H9 (cell line): ENCODE data around the gene TOP1. TPM values are rescaled to one million over a fixed set of nuclear protein-coding genes. Genes with fewer than 3 reads are reported as not detected.

Experiments
- DNase-seq: peaks from one replicate; pipeline ENCODE4 v3.0.0-alpha.2; 2017
- H2AFZ ChIP-seq: one replicate; pipeline ENCODE4 v1.6.1; 2013; ENCODE audit warnings: mild to moderate bottlenecking, low read length, control low read depth, moderate library complexity
- H2AK5ac ChIP-seq: 2 replicates; pipeline ENCODE4 v1.6.1; 2013; ENCODE audit warnings: low read length, control low read depth, mixed read lengths; ENCODE audit not compliant: insufficient read length
- H2BK120ac ChIP-seq: one replicate; pipeline ENCODE4 v1.6.1; 2013; ENCODE audit warnings: low read depth, mild to moderate bottlenecking, low read length, control low read depth, inconsistent platforms; ENCODE audit not compliant: poor library complexity, severe bottlenecking
- H2BK12ac ChIP-seq: 2 replicates; pipeline ENCODE4 v1.6.1; 2013; ENCODE audit warnings: low read length, control low read depth, mixed read lengths, low read depth; ENCODE audit not compliant: insufficient read length
- H2BK15ac ChIP-seq: 2 replicates; pipeline ENCODE4 v1.6.1; 2013; ENCODE audit warnings: low read depth, low read length, control low read depth
- H2BK20ac ChIP-seq: one replicate; pipeline ENCODE4 v1.6.1; 2013; ENCODE audit warnings: low read depth, mild to moderate bottlenecking, low read length, control low read depth, inconsistent platforms; ENCODE audit not compliant: poor library complexity, severe bottlenecking
- H2BK5ac ChIP-seq: 2 replicates; pipeline ENCODE4 v1.6.1; 2013; ENCODE audit warnings: low read length, control low read depth, mixed read lengths; ENCODE audit not compliant: insufficient read length
- H3K14ac ChIP-seq: 2 replicates; pipeline ENCODE4 v1.6.1; 2013; ENCODE audit warnings: low read length, control low read depth; ENCODE audit not compliant: insufficient read depth
- H3K18ac ChIP-seq: 2 replicates; pipeline ENCODE4 v1.6.1; 2013; ENCODE audit warnings: low read depth, mild to moderate bottlenecking, mixed read lengths, low read length, control low read depth; ENCODE audit not compliant: insufficient read length
- H3K23ac ChIP-seq: 2 replicates; pipeline ENCODE4 v1.6.1; 2013; ENCODE audit warnings: low read length, control low read depth, mixed read lengths, low read depth; ENCODE audit not compliant: insufficient read length
- H3K23me2 ChIP-seq: 2 replicates; pipeline ENCODE4 v1.6.1; 2013; ENCODE audit warnings: low read depth, mild to moderate bottlenecking, mixed read lengths, low read length, control low read depth; ENCODE audit not compliant: insufficient read length, poor library complexity, severe bottlenecking
- H3K27ac ChIP-seq: 2 replicates; pipeline ENCODE4 v1.5.1; 2013; ENCODE audit warnings: low read length, control low read depth, mixed read lengths, low read depth; ENCODE audit not compliant: insufficient read length
- H3K27me3 ChIP-seq: 2 replicates; pipeline ENCODE4 v1.6.1; 2013; ENCODE audit warnings: low read length, control low read depth, inconsistent platforms; ENCODE audit not compliant: insufficient read depth
- H3K4ac ChIP-seq: 2 replicates; pipeline ENCODE4 v1.6.1; 2013; ENCODE audit warnings: low read depth, mild to moderate bottlenecking, control low read depth, inconsistent platforms, low read length, moderate library complexity
- H3K4me1 ChIP-seq: 2 replicates; pipeline ENCODE4 v1.6.1; 2013; ENCODE audit warnings: low read length, control low read depth, inconsistent platforms; ENCODE audit not compliant: insufficient read depth
- H3K4me2 ChIP-seq: 2 replicates; pipeline ENCODE4 v1.6.1; 2013; ENCODE audit warnings: low read length, control low read depth, mixed read lengths; ENCODE audit not compliant: insufficient read length, insufficient read depth
- H3K56ac ChIP-seq: 2 replicates; pipeline ENCODE4 v1.6.1; 2013; ENCODE audit warnings: low read depth, mild to moderate bottlenecking, mixed read lengths, low read length, control low read depth; ENCODE audit not compliant: insufficient read length
- H3K79me1 ChIP-seq: 2 replicates; pipeline ENCODE4 v1.6.1; 2013; ENCODE audit warnings: low read depth, mild to moderate bottlenecking, moderate library complexity, low read length, control low read depth, inconsistent platforms; ENCODE audit not compliant: insufficient read depth, poor library complexity, severe bottlenecking
- H3K79me2 ChIP-seq: 2 replicates; pipeline ENCODE4 v1.6.1; 2013; ENCODE audit warnings: low read length, control low read depth, inconsistent platforms; ENCODE audit not compliant: insufficient read depth
- H3K9ac ChIP-seq: 2 replicates; pipeline ENCODE4 v1.6.1; 2013; ENCODE audit warnings: low read length, control low read depth, mixed read lengths; ENCODE audit not compliant: insufficient read length; ENCODE audit errors: extremely low read depth
- H3K9me3 ChIP-seq: one replicate; pipeline ENCODE4 v1.6.1; 2013; ENCODE audit warnings: low read depth, low read length, inconsistent platforms; ENCODE audit not compliant: control insufficient read depth
- H3T11ph ChIP-seq: one replicate; pipeline ENCODE4 v1.6.1; 2013; ENCODE audit warnings: mild to moderate bottlenecking, low read length, control low read depth, inconsistent platforms
- H4K20me1 ChIP-seq: one replicate; pipeline ENCODE4 v1.6.1; 2013; ENCODE audit not compliant: control insufficient read depth, insufficient read length, insufficient read depth
- H4K5ac ChIP-seq: 2 replicates; pipeline ENCODE4 v1.6.1; 2013; ENCODE audit warnings: low read depth, mild to moderate bottlenecking, mixed read lengths, low read length, control low read depth; ENCODE audit not compliant: insufficient read length
- H4K8ac ChIP-seq: replicated peaks from 2 replicates; pipeline ENCODE4 v1.6.1; 2013; ENCODE audit warnings: low read length, control low read depth, mixed read lengths, low read depth; ENCODE audit not compliant: insufficient read length
- H4K91ac ChIP-seq: 2 replicates; pipeline ENCODE4 v1.6.1; 2013; ENCODE audit warnings: low read depth, mild to moderate bottlenecking, moderate library complexity, mixed read lengths, low read length, control low read depth; ENCODE audit not compliant: insufficient read length
- H3K27ac Mint-ChIP-seq, 3 experiments: 2 replicates in 2 of 3; 3 replicates in 1 of 3; pipeline ENCODE4 v1.8.0; 2020 to 2021; ENCODE audit warnings: mixed read lengths in 3 of 3, mild to moderate bottlenecking in 1 of 3, moderate library complexity in 1 of 3
- H3K27me3 Mint-ChIP-seq: 2 replicates; pipeline ENCODE4 v1.8.0; 2021; ENCODE audit warnings: low read depth, mild to moderate bottlenecking, moderate library complexity, mixed read lengths
- H3K36me3 Mint-ChIP-seq, 3 experiments: 2 replicates in 2 of 3; 3 replicates in 1 of 3; pipeline ENCODE4 v1.8.0; 2020 to 2021; ENCODE audit warnings: low read depth in 3 of 3, mixed read lengths in 3 of 3; ENCODE audit not compliant: insufficient read depth in 1 of 3
- H3K4me1 Mint-ChIP-seq, 2 experiments: 2 replicates each; pipeline ENCODE4 v1.8.0; 2020; ENCODE audit warnings: mixed read lengths in 2 of 2
- H3K4me3 Mint-ChIP-seq, 2 experiments: 2 replicates in 1 of 2; 3 replicates in 1 of 2; pipeline ENCODE4 v1.8.0; 2020 to 2021; ENCODE audit warnings: mild to moderate bottlenecking in 2 of 2, mixed read lengths in 2 of 2, moderate library complexity in 1 of 2
- H3K9me3 Mint-ChIP-seq, 2 experiments: 2 replicates in 1 of 2; 3 replicates in 1 of 2; pipeline ENCODE4 v1.8.0; 2020; ENCODE audit warnings: mild to moderate bottlenecking in 2 of 2, mixed read lengths in 2 of 2, moderate library complexity in 1 of 2
- CTCF ChIP-seq: fragments of 200-600 bp; sonication (generic); conservative IDR thresholded peaks from 3 replicates; pipeline ENCODE4 v1.8.0; 2021; ENCODE audit warnings: antibody characterized with exemption, mild to moderate bottlenecking
- WGBS: extraction: QIAGEN DNeasy Blood & Tissue Kit; methylation state at CpG from one replicate; pipeline ENCODE4 v1.1.7; 2013; ENCODE audit warnings: missing lambda C conversion rate, low lambda C conversion rate, mixed read lengths; ENCODE audit not compliant: insufficient read length; ENCODE audit errors: extremely low coverage; 5-methylcytosine and 5-hydroxymethylcytosine counted together
- total RNA-seq: library from RNA; stranded (reverse); gene quantifications from 2 replicates; pipeline ENCODE4 v1.2.1, GENCODE V29; 2021

TOP1 gene
- total RNA-seq, 1 experiment from 2014 or later: 96.4 TPM

DNA sequence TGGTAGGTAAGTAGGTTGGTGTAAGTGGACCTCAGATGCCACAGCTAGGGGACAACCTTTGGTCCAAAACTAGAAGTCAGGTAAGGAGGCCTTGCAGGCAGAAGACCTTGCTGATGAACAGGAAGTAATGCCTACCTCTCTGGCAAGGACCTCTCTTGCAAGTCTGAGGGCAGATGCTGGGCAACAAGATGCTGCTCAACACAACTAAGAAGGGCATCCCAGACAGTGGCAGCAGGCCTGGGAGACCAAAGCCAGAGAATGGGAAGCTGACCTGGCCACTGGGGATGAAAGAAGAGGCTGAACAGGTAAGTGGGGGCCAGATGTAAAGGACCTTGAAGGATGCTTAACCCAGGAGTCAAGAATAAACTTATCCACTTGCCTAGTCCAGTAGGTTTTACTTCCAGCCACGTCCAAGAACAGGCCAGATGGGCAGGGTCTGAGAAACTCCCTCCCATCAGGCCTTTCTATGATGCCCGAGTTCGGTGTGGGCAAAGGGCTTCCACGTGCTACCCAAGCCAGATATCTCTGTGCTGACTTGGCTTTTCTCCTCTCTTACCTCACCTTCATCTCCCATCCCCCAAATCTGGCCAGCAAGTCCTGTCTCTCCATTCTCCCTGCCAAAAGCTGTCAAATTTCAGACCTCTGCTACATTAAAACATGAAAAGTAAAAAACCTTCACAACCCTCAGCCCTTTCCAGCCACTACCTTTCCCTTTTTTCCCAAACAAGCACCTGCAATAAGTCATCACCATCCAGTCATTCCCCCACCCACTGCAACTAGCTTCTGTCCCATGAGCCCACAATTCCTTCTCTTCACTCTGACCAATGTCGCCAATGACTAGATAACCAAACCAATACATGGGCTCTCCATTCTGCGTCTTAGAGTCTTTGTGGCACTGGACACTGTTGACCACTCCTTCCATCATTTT lies 97.2 kb downstream of the TOP1 start:
- H3K36me3 Mint-ChIP-seq: peaks cover 36 to 66% (median 37%) of the 10 kb centered on the region in 3 experiments

More for the DNA sequence above, 97.2 kb downstream of the TOP1 start:
- Mint-ChIP-seq H3K4me3 (no peak overlapping the region), H3K27ac (peak overlapping the region; percentile 4 to 22 (median 21); a peak in 3 of 7 replicates), H3K9me3 (peaks cover 0 to 3% of the 10 kb centered on the region in 2 experiments; a peak in 2 of 5 replicates), H3K4me1 (no peaks in the 10 kb centered on the region), H3K27me3 (no peaks in the 10 kb centered on the region)
- Histone ChIP-seq H3K79me1 (no peaks in the 10 kb centered on the region), H3K27ac (no peak overlapping the region), H4K20me1 (no peaks in the 10 kb centered on the region), H3K23ac (no peak overlapping the region), H2BK5ac (no peak overlapping the region), H3K56ac (no peak overlapping the region), H3T11ph (no peak overlapping the region), H4K91ac (no peak overlapping the region), H2BK20ac (no peak overlapping the region), H3K9me3 (no peaks in the 10 kb centered on the region), H2BK15ac (no peak overlapping the region), H3K4me2 (no peak overlapping the region), H3K14ac (no peak overlapping the region), H2AFZ (no peak overlapping the region), H4K5ac (no peak overlapping the region), H3K4me1 (no peaks in the 10 kb centered on the region), H2BK120ac (no peak overlapping the region), H2BK12ac (no peak overlapping the region), H3K79me2 (no peaks in the 10 kb centered on the region), H3K27me3 (no peaks in the 10 kb centered on the region), H3K23me2 (no peaks in the 10 kb centered on the region), H3K4ac (no peak overlapping the region), H3K9ac (no peak overlapping the region), H2AK5ac (no peak overlapping the region), H3K18ac (no peak overlapping the region), H4K8ac (no peak overlapping the region)
- no peak for DNase-seq
- WGBS: no CpG with 5 or more reads among the region's 6 CpGs
- no peak for TF ChIP-seq CTCF
